DND-41 (cell line): ENCODE measurements around the gene PHLPP1.

ENCODE experiments used
- ATAC-seq: fragments of 200-7000 bp; cut with Tn5 transposase; 3 replicates; pipeline ENCODE4 v1.9.1; 2021; ENCODE audit warnings: low read depth; ENCODE audit not compliant: insufficient read depth
- DNase-seq: peaks from one replicate; pipeline ENCODE4 v3.0.0-alpha.2; 2020
- H2AFZ ChIP-seq: 2 replicates; pipeline ENCODE4 v1.6.0; 2012; ENCODE audit warnings: low read depth, low read length
- H3K27ac ChIP-seq: 2 replicates; pipeline ENCODE4 v1.5.1; 2012; ENCODE audit warnings: low read length, inconsistent platforms
- H3K27me3 ChIP-seq: fragments of 200-600 bp; sonication (generic); 2 replicates; pipeline ENCODE4 v1.6.0; 2012; ENCODE audit warnings: low read length, mild to moderate bottlenecking, inconsistent platforms; ENCODE audit not compliant: insufficient read depth, poor library complexity
- H3K36me3 ChIP-seq: 2 replicates; pipeline ENCODE4 v1.5.1; 2012; ENCODE audit warnings: low read length, inconsistent platforms; ENCODE audit not compliant: insufficient read depth
- H3K4me1 ChIP-seq: 2 replicates; pipeline ENCODE4 v1.5.1; 2012; ENCODE audit warnings: mild to moderate bottlenecking, low read length; ENCODE audit not compliant: insufficient read depth
- H3K4me2 ChIP-seq: 2 replicates; pipeline ENCODE4 v1.6.0; 2012; ENCODE audit warnings: mild to moderate bottlenecking, moderate library complexity, low read length, inconsistent platforms; ENCODE audit not compliant: insufficient read depth
- H3K4me3 ChIP-seq, 2 experiments: fragments of 200-600 bp in 1 of 2; shearing (Covaris generic) in 1 of 2; 2 replicates each; pipeline ENCODE4 v1.5.1; 2012 to 2016; ENCODE audit warnings: inconsistent platforms in 2 of 2, low read length in 2 of 2, mild to moderate bottlenecking in 2 of 2, low read depth in 1 of 2, moderate library complexity in 1 of 2
- H3K79me2 ChIP-seq: 2 replicates; pipeline ENCODE4 v1.6.0; 2012; ENCODE audit warnings: low read length, inconsistent platforms; ENCODE audit not compliant: insufficient read depth
- H3K9ac ChIP-seq: 2 replicates; pipeline ENCODE4 v1.6.0; 2012; ENCODE audit warnings: low read depth, mild to moderate bottlenecking, inconsistent platforms, low read length, moderate library complexity
- H3K9me3 ChIP-seq: 2 replicates; pipeline ENCODE4 v1.5.1; 2012; ENCODE audit warnings: low read length, moderate library complexity, mild to moderate bottlenecking, inconsistent platforms; ENCODE audit not compliant: insufficient read depth, severe bottlenecking
- H4K20me1 ChIP-seq: 2 replicates; pipeline ENCODE4 v1.6.0; 2012; ENCODE audit warnings: low read length; ENCODE audit not compliant: insufficient read depth
- CTCF ChIP-seq: IDR thresholded peaks from 2 replicates; pipeline ENCODE4 v1.5.1; 2012; ENCODE audit warnings: borderline replicate concordance, low read length, moderate library complexity, mild to moderate bottlenecking; ENCODE audit not compliant: poor library complexity, severe bottlenecking; ENCODE audit errors: extremely low read depth
- EZH2 ChIP-seq: IDR thresholded peaks from 3 replicates; pipeline ENCODE4 v1.6.1; 2012; ENCODE audit warnings: borderline replicate concordance, low read depth, mild to moderate bottlenecking, moderate library complexity, low read length, inconsistent platforms; ENCODE audit not compliant: severe bottlenecking

Gene PHLPP1

GRCh38 chr18:62981566-62981965, 266.2 kb downstream of the PHLPP1 start:
- 0 out of 2 replicates have a peak, but pooled peaks cover 3% of the 10 kb centered on the region for H4K20me1 ChIP-seq
- no peak overlapping the region for H3K4me3 ChIP-seq
- peaks cover 16% of the 10 kb centered on the region for H3K36me3 ChIP-seq
- no peak for DNase-seq
- no peaks in the 10 kb centered on the region for H3K27me3 ChIP-seq
- no peak overlapping the region for H3K4me2 ChIP-seq
- H3K4me1 ChIP-seq = peaks cover 4% of the 10 kb centered on the region
- H3K9ac ChIP-seq = no peak overlapping the region
- H3K79me2 ChIP-seq = no peaks in the 10 kb centered on the region
- no peaks in the 10 kb centered on the region for H3K9me3 ChIP-seq
- TF ChIP-seq CTCF (no peak), EZH2 (no peak)
- no peak for ATAC-seq
- H3K27ac ChIP-seq = no peak overlapping the region
- no peak overlapping the region for H2AFZ ChIP-seq

GRCh38 chr18:62982600-62983251, 267.4 kb downstream of the PHLPP1 start:
- Histone ChIP-seq H3K4me1 (peaks cover 4% of the 10 kb centered on the region), H3K79me2 (no peaks in the 10 kb centered on the region), H3K9me3 (no peaks in the 10 kb centered on the region), H4K20me1 (0 out of 2 replicates have a peak, but pooled peaks cover 3% of the 10 kb centered on the region), H3K4me3 (no peak overlapping the region), H3K4me2 (peak overlapping the region; percentile 36; the same call in 1 of the 2 replicates), H3K27me3 (no peaks in the 10 kb centered on the region), H2AFZ (peak overlapping the region; percentile 13; the same call in 1 of the 2 replicates), H3K27ac (no peak overlapping the region), H3K9ac (no peak overlapping the region), H3K36me3 (peaks cover 13% of the 10 kb centered on the region)
- ATAC-seq (peak; percentile 82), DNase-seq (peak; percentile 71)
- TF ChIP-seq EZH2 = no peak
- TF ChIP-seq CTCF = peak; percentile 98

- DNase-seq (no peak), ATAC-seq (no peak)
- no peak overlapping the region for H3K9ac ChIP-seq
- no peak overlapping the region for H2AFZ ChIP-seq
- H3K27me3 ChIP-seq = no peaks in the 10 kb centered on the region
- no peak overlapping the region for H3K4me3 ChIP-seq
- no peak for TF ChIP-seq EZH2
- TF ChIP-seq CTCF = no peak
- peaks cover 4% of the 10 kb centered on the region for H3K4me1 ChIP-seq
- no peaks in the 10 kb centered on the region for H3K36me3 ChIP-seq
- H3K4me2 ChIP-seq = no peak overlapping the region
- no peak overlapping the region for H3K27ac ChIP-seq
- no peaks in the 10 kb centered on the region for H4K20me1 ChIP-seq
- H3K79me2 ChIP-seq = no peaks in the 10 kb centered on the region
- no peaks in the 10 kb centered on the region for H3K9me3 ChIP-seq
Observed at GRCh38 chr18:62984656-62985315, 269.4 kb downstream of the PHLPP1 start.
